HG03575 (cell line): ENCODE results near the gene EREG.

Experiments
- ATAC-seq: cut with Tn5 transposase; IDR thresholded peaks from one replicate; pipeline ENCODE4 v1.9.1; 2021; ENCODE audit not compliant: unreplicated experiment, insufficient number of reproducible peaks, low FRiP score; ENCODE audit errors: extremely low read depth

EREG gene, protein sequence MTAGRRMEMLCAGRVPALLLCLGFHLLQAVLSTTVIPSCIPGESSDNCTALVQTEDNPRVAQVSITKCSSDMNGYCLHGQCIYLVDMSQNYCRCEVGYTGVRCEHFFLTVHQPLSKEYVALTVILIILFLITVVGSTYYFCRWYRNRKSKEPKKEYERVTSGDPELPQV

GRCh38 chr4:74364652-74365491 lies at the start of gene EREG:
Gene EREG, plus strand, starts transcription at chr4:74365145. Its CDS starts 164 bp downstream, at chr4:74365309.
- ATAC-seq = no peak

DNA sequence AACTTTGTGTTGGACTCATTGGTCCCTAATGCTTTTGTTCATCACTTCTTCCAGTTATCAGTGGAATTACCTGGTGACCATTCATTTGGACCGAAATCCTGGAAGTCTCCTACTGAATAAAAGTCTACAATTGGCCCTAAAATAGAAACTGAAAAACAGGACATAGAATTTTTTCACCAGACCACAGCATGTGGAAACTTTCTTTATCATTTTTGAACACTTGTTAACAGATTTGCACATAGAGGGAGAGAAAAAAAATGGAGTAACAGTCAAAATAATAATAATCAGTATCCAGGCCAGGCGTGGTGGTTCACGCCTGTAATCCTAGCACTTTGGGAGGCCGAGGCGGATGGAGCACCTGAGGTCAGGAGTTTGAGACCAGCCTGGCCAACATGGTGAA lies 49.6 kb upstream of the EREG start:
- ATAC-seq = no peak

GRCh38 chr4:74316397-74316796 lies 48.5 kb upstream of the EREG start:
- no peak for ATAC-seq

- no peak for ATAC-seq
These were observed 47.2 kb upstream of the EREG start for GRCh38 chr4:74317616-74318246.

GRCh38 chr4:74318276-74318675 lies 46.7 kb upstream of the EREG start:
- ATAC-seq = no peak

GRCh38 chr4:74319470-74319869 lies 45.5 kb upstream of the EREG start:
- no peak for ATAC-seq

GRCh38 chr4:74320559-74321118 lies 44.3 kb upstream of the EREG start:
- no peak for ATAC-seq

GRCh38 chr4:74322301-74322700 lies 42.6 kb upstream of the EREG start:
- ATAC-seq = no peak

DNA sequence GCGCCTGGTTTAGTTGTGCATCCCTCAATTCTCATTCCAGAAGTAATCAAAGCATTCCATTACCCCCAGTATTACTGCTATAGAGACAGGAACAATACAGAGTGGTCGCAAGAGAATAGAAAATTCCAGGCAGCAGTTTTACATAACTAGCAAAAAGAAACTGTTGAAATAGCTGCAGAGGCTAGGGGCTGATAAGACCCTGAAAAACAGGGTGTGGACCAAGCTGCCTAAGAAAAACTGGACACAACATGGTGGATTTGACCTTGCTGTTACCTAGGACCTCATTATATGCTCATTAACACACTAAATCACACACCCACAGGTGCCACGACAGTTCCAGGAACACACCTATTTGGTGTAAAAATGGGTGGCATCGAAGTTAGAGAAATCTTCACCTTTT lies 41.3 kb upstream of the EREG start:
- ATAC-seq = no peak

- no peak for ATAC-seq
These were observed 40.7 kb upstream of the EREG start for GRCh38 chr4:74324262-74324661.

- ATAC-seq = no peak
These were observed 39.1 kb upstream of the EREG start for GRCh38 chr4:74325886-74326285.

- no peak for ATAC-seq
These were observed 37.2 kb upstream of the EREG start for GRCh38 chr4:74327762-74328161.

DNA sequence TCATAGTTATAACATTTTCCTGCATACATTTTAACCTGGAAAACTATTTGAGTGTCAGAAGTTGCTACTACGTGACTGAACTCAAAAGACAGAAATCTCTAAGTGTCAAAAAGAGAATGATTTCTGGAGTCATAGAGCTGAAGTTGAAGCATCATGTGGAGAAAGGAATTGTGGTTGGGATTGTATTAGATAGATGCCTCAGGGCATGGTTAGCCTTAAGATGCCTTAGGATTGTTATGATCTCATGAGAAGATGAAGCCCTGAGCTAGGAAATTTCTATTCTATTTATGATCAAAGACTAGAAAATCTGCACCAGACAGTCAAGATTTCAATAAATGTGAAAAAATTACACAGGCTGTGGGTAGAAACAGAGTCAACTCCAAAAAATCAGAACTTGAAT lies 36.4 kb upstream of the EREG start:
- no peak for ATAC-seq

GRCh38 chr4:74329307-74329706 lies 35.6 kb upstream of the EREG start:
- ATAC-seq = no peak

DNA sequence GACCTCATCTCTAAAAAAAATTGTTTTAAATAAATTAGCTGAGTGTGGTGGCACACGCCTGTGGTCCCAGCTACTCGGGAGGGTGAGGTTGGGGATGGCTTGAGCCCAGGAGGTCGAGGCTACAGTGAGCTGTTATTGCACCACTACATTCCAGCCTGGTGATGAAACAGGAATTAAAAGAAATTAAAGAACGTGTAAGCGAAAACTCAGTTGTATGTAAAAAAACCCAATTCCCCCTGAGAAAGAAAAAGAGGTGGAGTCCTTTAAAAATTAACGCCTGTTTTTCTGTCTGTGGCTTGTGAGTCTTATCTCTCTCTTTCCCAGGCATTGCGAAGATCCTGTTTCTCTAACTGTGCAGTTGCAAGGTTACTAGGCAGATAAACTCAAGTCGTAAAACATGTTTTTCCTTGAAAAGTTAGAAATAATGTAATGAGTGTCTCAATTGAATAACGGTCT lies 34.6 kb upstream of the EREG start:
- ATAC-seq = no peak

DNA sequence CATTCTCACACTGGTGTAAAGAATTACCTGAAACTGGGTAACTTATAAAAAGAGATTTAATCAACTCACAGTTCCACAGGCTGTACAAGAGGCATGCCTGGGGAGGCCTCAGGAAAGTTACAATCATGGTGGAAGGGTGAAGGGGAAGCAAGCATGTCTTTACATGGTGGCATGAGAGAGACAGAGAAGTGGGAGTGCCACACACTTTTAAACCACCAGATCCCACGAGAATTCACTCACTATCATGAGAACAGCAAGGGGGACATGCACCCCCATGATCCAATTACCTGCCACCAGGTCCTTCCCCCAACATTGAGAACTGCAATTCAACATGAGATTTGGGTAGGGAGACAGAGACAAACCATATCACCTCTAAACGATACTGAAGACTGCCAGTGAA lies 33.7 kb upstream of the EREG start:
- ATAC-seq = no peak

GRCh38 chr4:74331944-74332343 lies 33.0 kb upstream of the EREG start:
- no peak for ATAC-seq

DNA sequence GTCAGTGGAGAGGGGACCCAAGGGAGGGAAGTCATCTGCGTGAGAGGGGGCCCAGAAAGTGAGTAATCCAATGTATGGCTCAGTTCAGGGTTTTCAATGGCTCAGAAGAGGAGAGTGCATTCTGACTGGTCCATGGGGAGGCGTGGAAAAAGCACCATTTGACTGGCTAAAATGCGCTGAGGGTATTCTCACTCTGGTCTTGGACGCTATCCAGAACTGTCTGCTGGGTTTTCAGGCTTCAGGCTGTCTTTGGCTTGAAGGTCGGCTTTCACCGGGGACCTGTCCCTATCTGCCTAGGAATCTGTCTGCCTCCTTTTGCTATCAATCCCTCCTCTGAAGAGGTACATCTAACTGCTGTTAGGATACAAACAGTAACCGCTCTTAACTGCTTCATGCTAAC lies 30.3 kb upstream of the EREG start:
- no peak for ATAC-seq

DNA sequence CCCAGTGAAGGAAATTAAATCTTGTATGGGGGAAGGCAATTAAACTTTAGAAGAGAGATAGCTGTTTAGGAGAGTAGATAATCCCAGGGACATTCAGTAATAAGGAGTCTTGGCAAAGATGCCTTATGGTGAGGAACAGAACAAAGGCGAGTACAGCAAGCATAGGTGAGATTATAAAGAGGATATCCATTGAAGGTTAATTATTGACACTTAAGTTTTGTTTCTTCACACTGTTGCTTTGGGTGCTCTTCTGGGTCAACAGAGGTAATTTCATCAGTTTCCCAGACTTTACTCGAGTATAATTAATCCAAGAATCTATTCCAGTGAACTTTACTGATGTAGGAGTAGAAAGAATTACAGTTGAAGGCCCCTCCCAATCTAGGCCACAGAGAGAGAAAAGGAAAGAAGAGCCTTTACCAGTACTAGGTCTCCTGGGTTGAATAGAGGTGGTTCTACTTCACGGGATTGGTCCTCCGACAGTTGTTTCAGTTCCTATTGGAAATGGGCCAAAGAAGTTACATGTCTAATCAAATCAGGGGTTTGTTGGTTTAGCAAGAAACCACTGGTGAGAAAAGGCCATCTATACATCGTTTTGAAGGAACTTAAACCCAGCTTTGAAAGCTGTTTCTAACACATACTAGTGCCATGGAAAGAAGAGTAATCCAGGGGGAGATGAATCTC lies 29.5 kb upstream of the EREG start:
- ATAC-seq = no peak
